HG03442 (cell line): ENCODE data around the gene CXCL6.

Experiments used
- ATAC-seq: cut with Tn5 transposase; IDR thresholded peaks from one replicate; pipeline ENCODE4 v1.9.1; 2021; ENCODE audit warnings: mild to moderate bottlenecking, moderate library complexity; ENCODE audit not compliant: unreplicated experiment

Gene CXCL6

DNA sequence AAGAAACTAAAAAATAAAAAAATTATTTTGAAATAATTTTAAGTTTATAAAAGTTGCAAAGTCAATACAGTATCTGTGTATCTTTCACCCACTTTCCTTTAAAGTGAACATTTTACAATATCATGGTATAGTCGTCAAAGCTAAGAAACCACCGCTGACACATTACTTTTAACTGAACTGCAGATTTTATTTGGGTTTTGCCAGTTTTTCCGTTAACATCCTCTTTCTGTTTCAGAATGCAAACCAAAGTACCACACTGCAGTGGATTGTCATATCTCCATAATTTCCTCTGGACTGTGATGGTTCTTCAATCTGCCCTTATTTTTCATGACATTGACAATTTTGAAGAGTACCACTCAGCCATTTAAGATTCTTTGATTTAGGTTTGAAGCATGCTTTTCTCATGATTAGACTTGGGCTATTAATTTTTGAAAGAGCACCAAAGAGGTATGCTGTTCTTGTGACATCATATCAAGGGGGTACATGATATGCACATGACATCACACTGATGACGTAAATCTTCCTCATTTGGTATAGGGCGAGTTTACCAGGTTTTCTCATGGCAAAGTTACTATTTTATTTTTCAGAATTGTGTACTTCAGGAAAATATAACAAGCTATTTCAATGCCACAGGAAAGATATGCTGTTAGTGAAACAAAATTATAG lies 29.1 kb downstream of the CXCL6 start:
- ATAC-seq: no peak

DNA sequence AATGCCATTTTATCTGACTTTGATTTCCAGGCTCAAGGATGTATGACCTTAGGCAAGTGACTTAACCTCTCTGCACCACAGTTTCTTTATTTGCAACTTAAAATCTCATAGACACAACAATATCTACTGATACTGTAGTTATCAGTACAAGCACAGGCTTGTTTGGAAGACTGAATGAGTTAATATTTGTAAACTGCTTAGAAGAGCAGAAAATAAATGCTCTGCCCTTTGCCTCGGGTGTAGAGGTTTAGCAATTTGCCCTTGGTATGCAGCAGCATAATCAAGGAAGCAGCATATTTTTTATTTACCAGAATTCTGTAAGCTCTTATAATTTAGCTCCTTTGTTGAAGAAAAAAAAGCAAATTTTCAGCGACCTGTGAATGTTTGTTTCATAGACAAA lies 29.8 kb downstream of the CXCL6 start:
- no peak for ATAC-seq

DNA sequence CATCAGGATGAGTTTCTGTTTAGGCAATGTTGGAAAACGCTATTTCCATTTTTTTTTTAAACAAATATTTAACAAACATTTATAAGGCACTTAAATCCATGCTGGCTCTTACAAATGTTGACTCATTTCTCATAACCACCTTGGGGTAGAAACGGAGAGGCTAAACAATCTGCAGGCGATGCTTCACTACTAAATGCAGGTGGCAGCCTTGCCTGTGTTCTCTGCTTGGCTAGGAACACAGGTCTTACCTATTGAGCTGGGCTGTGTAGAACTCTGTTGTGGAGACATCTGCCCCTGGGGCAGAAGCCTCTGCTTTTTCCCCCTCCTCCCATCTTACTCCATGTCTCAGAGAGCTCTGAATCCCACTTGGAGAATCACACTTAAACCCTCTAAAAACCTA lies 31.3 kb downstream of the CXCL6 start:
- no peak for ATAC-seq

DNA sequence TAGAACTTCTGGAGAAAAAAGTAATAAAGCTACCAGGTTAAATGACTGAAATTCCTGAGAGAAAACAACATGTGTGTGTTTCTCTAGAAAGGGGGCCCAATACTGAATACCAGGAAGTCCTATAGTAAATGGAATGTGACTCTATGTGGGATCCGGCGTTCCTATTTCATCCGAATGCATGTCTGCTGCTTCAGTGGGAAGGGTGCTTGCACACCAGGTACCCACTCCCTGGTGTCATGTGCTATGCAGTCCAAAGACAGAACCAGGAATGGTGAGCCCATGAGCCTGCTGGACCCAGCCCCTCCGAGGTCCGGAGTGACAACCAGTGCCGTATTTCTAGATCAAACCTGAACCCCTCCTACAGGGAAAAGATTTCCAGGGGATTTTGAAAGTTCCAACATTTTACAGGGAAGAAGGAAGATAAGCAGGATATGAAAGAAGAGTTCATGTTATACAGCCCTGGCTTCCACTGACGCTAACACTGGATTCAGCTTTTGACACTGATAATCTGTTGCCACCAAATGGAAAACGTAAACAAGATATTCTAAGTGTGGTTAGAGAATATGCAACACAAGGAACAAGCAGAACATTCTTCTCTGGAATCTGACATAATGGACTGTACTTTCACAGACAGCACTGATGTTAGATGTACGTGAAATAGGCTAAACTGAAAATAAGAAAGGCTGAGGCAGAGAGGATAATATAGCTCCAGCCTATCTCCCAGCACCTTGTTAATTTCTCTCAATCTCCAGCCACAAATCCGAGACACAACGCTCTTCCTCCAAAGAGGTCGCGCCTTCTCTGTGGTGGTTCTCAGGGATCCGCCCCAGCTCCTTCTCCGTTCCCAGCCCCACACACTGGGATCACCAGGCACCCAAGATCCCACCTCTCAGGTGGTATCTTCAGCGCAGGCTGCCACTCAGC lies 32.0 kb downstream of the CXCL6 start:
- ATAC-seq: no peak

DNA sequence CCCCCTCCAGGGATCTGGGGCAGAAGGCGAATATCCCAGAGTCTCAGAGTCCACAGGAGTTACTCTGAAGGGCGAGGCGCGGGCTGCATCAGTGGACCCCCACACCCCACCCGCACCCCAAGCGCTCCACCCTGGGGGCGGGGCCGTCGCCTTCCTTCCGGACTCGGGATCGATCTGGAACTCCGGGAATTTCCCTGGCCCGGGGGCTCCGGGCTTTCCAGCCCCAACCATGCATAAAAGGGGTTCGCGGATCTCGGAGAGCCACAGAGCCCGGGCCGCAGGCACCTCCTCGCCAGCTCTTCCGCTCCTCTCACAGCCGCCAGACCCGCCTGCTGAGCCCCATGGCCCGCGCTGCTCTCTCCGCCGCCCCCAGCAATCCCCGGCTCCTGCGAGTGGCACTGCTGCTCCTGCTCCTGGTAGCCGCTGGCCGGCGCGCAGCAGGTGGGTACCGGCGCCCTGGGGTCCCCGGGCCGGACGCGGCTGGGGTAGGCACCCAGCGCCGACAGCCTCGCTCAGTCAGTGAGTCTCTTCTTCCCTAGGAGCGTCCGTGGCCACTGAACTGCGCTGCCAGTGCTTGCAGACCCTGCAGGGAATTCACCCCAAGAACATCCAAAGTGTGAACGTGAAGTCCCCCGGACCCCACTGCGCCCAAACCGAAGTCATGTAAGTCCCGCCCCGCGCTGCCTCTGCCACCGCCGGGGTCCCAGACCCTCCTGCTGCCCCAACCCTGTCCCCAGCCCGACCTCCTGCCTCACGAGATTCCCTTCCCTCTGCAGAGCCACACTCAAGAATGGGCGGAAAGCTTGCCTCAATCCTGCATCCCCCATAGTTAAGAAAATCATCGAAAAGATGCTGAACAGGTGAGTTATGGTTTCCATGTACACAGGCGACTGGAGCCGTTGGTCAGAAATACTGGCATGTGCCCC lies 32.9 kb downstream of the CXCL6 start, which contains the start of gene CXCL1:
Gene CXCL1 (plus strand): TSS at position 264 of the 926 bp plus-strand sequence. CDS start 78 bp downstream, at position 342.
- no peak for ATAC-seq

DNA sequence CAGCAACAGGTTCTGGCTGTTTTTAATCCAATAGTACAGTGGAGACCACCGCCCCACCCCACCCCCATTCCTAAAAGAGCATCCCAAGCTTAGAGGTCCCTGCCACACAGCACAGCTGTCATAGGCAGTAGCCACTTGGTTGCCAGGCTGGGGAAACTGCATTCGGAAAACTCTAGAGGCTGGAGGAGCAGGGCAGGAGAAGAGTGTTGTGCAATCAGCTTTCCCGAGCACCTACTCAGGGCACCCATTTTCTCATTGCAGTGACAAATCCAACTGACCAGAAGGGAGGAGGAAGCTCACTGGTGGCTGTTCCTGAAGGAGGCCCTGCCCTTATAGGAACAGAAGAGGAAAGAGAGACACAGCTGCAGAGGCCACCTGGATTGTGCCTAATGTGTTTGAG lies 33.8 kb downstream of the CXCL6 start:
- no peak for ATAC-seq

DNA sequence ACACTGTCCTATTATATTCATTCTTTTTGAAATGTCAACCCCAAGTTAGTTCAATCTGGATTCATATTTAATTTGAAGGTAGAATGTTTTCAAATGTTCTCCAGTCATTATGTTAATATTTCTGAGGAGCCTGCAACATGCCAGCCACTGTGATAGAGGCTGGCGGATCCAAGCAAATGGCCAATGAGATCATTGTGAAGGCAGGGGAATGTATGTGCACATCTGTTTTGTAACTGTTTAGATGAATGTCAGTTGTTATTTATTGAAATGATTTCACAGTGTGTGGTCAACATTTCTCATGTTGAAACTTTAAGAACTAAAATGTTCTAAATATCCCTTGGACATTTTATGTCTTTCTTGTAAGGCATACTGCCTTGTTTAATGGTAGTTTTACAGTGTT lies 34.3 kb downstream of the CXCL6 start:
- no peak for ATAC-seq

DNA sequence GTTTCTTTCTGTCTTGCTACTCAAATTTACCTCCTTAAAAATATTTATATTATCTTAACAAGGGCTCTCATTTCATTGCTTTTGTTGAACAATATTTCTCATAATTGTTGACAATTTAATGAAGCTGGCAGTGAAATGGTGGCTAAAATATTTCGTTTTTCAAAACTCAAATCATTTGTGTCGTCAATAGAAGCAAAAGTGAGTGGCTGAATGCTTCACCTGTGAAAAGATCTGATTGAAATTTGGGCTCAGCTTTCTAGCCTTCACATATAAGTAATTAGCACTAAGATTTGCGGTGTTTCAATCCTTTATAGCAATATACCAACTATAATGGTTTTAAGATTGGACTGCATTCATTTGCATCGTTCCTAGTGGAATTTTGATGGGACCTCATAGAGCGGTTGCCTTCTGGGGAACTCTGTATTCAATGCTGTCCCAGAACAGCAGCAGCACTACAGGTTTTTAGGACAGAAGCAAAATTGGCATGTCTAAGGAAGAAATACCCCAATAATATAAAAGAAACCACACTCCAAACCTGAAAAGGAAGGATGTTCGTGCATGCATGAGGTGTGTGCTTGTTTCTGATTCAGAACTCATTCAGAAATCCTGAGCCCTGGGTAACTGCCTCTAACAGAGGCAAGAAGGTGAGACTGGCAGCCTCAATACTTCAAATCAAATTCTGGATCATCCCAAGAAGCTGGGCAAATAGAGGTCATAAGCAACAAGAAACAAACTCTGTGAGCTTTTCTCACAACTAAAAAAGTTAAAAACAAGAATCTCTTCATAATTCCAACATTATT lies 35.2 kb downstream of the CXCL6 start:
- no peak for ATAC-seq

DNA sequence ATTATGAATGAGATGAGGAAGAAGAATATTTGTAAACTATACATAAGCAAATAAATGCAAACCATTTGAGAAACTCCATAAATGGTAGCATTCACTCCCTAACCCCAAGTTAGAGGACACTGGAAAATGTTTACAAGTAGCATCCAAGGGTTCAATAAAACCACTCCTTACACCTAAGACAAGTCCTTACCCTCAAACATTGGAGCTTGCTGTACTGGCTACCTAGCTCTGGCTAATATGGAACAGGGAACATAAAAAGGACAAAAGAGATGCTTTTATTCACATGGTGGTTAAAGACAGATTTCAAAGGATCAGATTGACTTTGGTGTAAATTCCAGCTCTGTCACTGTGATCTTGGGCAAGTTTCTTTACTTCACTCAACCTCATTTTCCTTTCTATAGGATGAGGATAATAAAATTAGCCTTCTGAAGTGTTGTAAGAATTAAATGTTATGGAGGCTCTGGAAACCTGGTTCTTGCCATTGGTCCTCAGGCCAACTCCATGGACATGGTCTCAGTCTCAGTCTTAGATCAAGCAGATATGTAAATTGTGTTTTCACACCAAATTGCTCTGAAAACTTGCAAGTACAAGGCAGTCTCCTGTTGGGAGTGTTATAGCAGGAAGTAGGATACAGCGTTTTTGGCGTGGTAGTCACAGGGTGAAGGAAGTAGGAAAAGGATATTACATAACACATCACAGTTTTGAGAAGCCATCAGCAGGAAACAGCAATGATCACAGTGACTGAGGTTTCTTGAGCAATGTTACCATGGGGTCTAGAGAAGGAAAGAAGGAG lies 36.0 kb downstream of the CXCL6 start:
- no peak for ATAC-seq

DNA sequence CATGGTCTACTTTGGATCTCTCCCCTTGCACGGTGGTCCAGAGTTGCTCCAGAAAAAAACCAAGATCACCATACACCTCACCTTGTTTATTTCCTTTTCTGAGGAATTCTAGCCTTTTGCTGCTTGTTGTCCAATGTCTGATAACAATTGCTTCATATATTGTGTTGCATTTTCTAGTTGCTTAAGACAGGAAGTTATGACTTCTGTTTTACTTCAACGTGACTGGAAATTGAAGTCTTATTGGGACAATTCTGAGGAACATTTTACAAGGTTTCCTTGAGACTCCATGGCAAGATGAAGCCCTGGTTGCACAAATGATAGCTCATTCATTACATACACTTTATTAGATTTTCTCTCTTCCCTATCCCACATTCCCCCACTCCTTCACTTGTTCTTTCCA lies 37.9 kb downstream of the CXCL6 start:
- ATAC-seq: no peak

DNA sequence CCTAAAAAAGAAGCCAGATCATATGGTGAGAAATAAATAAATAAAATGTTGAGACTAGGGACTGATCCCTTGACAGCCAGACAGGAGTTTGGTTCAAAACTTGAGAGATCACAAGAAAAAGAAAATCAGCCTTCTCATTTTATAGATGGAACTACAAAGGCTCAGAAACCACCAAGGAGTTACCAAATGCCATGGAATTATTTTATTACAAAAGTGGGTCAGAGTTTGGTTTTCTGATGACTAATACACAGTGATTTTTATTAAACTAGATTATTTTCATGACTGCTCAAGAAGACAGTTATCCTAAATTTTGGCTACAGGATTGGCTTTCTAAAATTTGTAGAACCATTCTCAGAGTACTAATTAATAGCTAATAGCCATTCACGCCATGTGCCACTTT lies 38.9 kb downstream of the CXCL6 start:
- ATAC-seq: no peak

DNA sequence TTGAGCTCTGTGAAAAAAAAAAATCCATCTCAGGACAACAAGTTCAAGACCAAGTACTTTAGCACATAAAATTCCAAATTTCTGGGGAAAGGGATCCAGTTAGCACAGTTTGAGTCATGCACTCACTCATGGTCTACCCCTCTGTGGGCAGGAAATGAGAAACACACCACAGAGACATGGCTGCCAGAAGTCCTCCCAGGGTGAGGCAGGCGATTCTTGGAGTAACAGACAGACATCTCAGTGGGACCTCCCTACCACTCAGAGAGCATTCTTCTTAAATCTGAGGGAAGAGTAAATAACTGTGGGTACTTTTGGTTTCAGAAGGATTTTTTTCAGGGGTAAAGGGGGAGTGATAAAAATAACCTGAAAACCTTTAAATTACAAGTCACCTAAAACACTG lies 46.8 kb downstream of the CXCL6 start:
- ATAC-seq: no peak

DNA sequence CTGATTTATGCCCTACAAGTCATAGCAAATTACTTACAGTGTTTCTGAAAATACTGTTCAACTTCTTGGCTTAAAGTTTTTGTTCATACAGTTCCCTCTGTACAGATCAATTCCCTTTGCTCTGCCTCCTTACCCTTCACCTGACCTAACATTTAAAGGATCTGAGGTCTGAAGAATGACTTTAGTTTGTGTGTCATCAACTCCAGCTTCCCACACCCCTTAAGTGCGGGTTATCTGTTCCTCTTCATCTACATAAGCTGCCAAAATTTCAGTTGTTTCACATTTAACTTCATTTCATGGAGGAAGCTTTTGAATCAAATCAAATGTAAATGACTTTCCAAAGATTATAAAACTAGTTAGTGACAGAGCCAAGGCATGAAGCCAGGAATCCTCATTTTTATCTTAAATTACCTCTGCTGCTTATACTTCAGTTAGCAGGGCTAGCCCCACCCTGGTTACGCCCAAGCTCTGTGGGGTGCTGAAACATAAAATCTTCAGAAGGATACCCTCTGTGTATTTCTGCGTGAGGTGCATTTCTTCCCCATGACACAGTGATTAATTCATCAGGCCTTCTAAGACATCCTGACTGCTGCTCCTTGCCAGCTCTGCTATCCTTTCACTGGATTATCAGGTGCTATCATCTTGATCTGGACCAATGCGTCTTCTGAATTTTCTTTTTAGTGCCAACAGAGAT lies 49.2 kb downstream of the CXCL6 start:
- no peak for ATAC-seq
